DND-41 (cell line): ENCODE data around the gene EFCAB13.

Experiments
- ATAC-seq: fragments of 200-7000 bp; cut with Tn5 transposase; 3 replicates; pipeline ENCODE4 v1.9.1; 2021; ENCODE audit warnings: low read depth; ENCODE audit not compliant: insufficient read depth
- DNase-seq: peaks from one replicate; pipeline ENCODE4 v3.0.0-alpha.2; 2020
- H2AFZ ChIP-seq: 2 replicates; pipeline ENCODE4 v1.6.0; 2012; ENCODE audit warnings: low read depth, low read length
- H3K27ac ChIP-seq: 2 replicates; pipeline ENCODE4 v1.5.1; 2012; ENCODE audit warnings: low read length, inconsistent platforms
- H3K27me3 ChIP-seq: fragments of 200-600 bp; sonication (generic); 2 replicates; pipeline ENCODE4 v1.6.0; 2012; ENCODE audit warnings: low read length, mild to moderate bottlenecking, inconsistent platforms; ENCODE audit not compliant: insufficient read depth, poor library complexity
- H3K36me3 ChIP-seq: 2 replicates; pipeline ENCODE4 v1.5.1; 2012; ENCODE audit warnings: low read length, inconsistent platforms; ENCODE audit not compliant: insufficient read depth
- H3K4me1 ChIP-seq: 2 replicates; pipeline ENCODE4 v1.5.1; 2012; ENCODE audit warnings: mild to moderate bottlenecking, low read length; ENCODE audit not compliant: insufficient read depth
- H3K4me2 ChIP-seq: 2 replicates; pipeline ENCODE4 v1.6.0; 2012; ENCODE audit warnings: mild to moderate bottlenecking, moderate library complexity, low read length, inconsistent platforms; ENCODE audit not compliant: insufficient read depth
- H3K4me3 ChIP-seq, 2 experiments: fragments of 200-600 bp in 1 of 2; shearing (Covaris generic) in 1 of 2; 2 replicates each; pipeline ENCODE4 v1.5.1; 2012 to 2016; ENCODE audit warnings: inconsistent platforms in 2 of 2, low read length in 2 of 2, mild to moderate bottlenecking in 2 of 2, low read depth in 1 of 2, moderate library complexity in 1 of 2
- H3K79me2 ChIP-seq: 2 replicates; pipeline ENCODE4 v1.6.0; 2012; ENCODE audit warnings: low read length, inconsistent platforms; ENCODE audit not compliant: insufficient read depth
- H3K9ac ChIP-seq: 2 replicates; pipeline ENCODE4 v1.6.0; 2012; ENCODE audit warnings: low read depth, mild to moderate bottlenecking, inconsistent platforms, low read length, moderate library complexity
- H3K9me3 ChIP-seq: 2 replicates; pipeline ENCODE4 v1.5.1; 2012; ENCODE audit warnings: low read length, moderate library complexity, mild to moderate bottlenecking, inconsistent platforms; ENCODE audit not compliant: insufficient read depth, severe bottlenecking
- H4K20me1 ChIP-seq: 2 replicates; pipeline ENCODE4 v1.6.0; 2012; ENCODE audit warnings: low read length; ENCODE audit not compliant: insufficient read depth
- EZH2 ChIP-seq: IDR thresholded peaks from 3 replicates; pipeline ENCODE4 v1.6.1; 2012; ENCODE audit warnings: borderline replicate concordance, low read depth, mild to moderate bottlenecking, moderate library complexity, low read length, inconsistent platforms; ENCODE audit not compliant: severe bottlenecking
- TF ChIP-seq, protein P1 (sequence below): IDR thresholded peaks from 2 replicates; pipeline ENCODE4 v1.5.1; 2012; ENCODE audit warnings: borderline replicate concordance, low read length, moderate library complexity, mild to moderate bottlenecking; ENCODE audit not compliant: poor library complexity, severe bottlenecking; ENCODE audit errors: extremely low read depth

Gene EFCAB13

DNA sequence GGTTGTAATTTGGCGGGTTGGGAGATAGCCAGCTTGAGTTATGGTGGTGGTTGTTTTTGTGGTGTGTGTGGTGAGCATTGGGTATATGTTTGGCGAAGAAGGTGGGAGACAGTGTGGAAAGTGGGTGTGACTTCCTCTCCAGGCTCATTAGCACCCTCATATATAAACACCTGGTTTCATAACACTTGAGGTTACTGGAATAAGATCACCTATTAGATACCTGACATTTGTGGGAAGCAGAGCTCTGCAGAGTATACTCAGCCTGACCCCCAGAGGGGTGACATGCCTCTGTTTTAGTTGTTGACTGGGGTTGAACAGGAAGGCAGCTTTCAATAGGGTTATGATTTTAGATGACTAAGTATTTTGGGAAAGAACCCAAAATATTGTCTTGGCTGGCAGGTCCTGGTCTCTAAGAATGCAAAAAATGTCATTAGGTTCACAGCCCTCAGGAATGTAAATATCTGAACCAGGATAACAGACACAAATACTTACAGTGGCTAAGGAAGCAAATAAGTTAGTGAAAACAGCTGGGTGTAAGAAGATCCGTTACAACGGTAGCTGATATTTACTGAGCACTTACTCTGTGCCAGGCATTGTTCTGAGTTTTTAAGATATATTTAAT lies 18.3 kb upstream of the EFCAB13 start:
- no peak for DNase-seq
- Histone ChIP-seq H3K4me3 (no peak overlapping the region), H3K9ac (no peak overlapping the region), H3K4me2 (no peak overlapping the region), H3K79me2 (no peaks in the 10 kb centered on the region), H3K36me3 (0 out of 2 replicates have a peak, but pooled peaks cover 4% of the 10 kb centered on the region), H4K20me1 (no peaks in the 10 kb centered on the region), H3K27ac (no peak overlapping the region), H3K27me3 (no peaks in the 10 kb centered on the region), H3K4me1 (no peaks in the 10 kb centered on the region), H3K9me3 (no peaks in the 10 kb centered on the region), H2AFZ (no peak overlapping the region)
- ATAC-seq = no peak
- TF ChIP-seq, protein P1, sequence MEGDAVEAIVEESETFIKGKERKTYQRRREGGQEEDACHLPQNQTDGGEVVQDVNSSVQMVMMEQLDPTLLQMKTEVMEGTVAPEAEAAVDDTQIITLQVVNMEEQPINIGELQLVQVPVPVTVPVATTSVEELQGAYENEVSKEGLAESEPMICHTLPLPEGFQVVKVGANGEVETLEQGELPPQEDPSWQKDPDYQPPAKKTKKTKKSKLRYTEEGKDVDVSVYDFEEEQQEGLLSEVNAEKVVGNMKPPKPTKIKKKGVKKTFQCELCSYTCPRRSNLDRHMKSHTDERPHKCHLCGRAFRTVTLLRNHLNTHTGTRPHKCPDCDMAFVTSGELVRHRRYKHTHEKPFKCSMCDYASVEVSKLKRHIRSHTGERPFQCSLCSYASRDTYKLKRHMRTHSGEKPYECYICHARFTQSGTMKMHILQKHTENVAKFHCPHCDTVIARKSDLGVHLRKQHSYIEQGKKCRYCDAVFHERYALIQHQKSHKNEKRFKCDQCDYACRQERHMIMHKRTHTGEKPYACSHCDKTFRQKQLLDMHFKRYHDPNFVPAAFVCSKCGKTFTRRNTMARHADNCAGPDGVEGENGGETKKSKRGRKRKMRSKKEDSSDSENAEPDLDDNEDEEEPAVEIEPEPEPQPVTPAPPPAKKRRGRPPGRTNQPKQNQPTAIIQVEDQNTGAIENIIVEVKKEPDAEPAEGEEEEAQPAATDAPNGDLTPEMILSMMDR = no peak
- no peak for TF ChIP-seq EZH2

DNA sequence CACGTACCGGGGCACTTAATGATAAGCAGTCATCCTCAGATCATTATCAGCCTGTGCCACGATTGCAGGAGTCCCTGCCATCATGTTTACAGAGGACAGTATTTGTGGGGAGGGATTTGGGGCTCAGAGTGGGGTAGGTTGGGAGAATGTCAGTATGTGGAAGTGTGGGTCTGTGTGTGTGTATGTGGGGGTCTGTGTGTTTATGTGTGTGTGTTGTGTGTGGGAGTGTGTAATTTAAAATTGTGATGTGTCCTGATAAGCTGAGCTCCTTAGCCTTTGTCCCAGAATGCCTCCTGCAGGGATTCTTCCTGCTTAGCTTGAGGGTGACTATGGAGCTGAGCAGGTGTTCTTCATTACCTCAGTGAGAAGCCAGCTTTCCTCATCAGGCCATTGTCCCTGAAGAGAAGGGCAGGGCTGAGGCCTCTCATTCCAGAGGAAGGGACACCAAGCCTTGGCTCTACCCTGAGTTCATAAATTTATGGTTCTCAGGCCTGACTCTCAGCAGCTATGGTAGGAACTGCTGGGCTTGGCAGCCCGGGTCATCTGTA lies 13.5 kb upstream of the EFCAB13 start:
- ATAC-seq = no peak

DNA sequence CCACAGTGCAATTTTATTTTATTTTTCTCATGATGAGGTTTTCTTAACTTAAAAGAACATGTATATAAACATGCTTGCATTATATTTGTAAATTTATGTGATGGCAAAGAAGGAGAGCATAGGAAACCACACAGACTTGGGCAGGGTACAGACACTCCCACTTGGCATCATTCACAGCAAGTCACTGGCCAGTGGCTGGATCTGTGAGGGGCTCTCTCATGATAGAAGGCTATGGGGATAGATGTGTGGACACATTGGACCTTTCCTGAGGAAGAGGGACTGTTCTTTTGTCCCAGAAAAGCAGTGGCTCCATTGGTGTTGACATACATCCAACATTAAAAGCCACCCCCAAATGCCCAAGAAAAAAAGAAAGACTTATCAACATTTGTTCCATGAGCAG lies 12.3 kb upstream of the EFCAB13 start:
- Histone ChIP-seq H3K4me1 (no peaks in the 10 kb centered on the region), H3K27ac (no peak overlapping the region), H3K9me3 (no peaks in the 10 kb centered on the region), H3K27me3 (no peaks in the 10 kb centered on the region), H3K9ac (no peak overlapping the region), H2AFZ (no peak overlapping the region), H3K4me3 (no peak overlapping the region), H4K20me1 (no peaks in the 10 kb centered on the region), H3K36me3 (no peaks in the 10 kb centered on the region), H3K4me2 (no peak overlapping the region), H3K79me2 (no peaks in the 10 kb centered on the region)
- ATAC-seq (no peak), DNase-seq (no peak)
- TF ChIP-seq, protein P1 = no peak

More for the DNA sequence above, 13.5 kb upstream of the EFCAB13 start:
- Histone ChIP-seq H3K4me2 (no peak overlapping the region), H3K79me2 (no peaks in the 10 kb centered on the region), H3K9me3 (no peaks in the 10 kb centered on the region), H3K4me1 (no peaks in the 10 kb centered on the region), H3K36me3 (no peaks in the 10 kb centered on the region), H3K9ac (no peak overlapping the region), H2AFZ (no peak overlapping the region), H3K4me3 (no peak overlapping the region), H3K27me3 (no peaks in the 10 kb centered on the region), H4K20me1 (no peaks in the 10 kb centered on the region), H3K27ac (no peak overlapping the region)
- TF ChIP-seq EZH2 = no peak
- TF ChIP-seq, protein P1 = no peak
- no peak for DNase-seq
